A673 (cell line): ENCODE measurements around the gene PARVA. TPM values are rescaled to one million over a fixed set of nuclear protein-coding genes. Genes with fewer than 3 reads are reported as not detected.

Source experiments
- BruUV-seq: library from RNA; stranded (reverse); fragments of 400-500 nt; replicated peaks from 2 replicates; lab custom pipeline; 2021; lab: Mats Ljungman, UMichigan
- CTCF ChIA-PET: fragments of 300-600 bp; sonication (Branson Sonifier 250); formaldehyde crosslinking; loops from one replicate; lab custom pipeline; 2022; ENCODE audit warnings: antibody characterized with exemption; lab: Charles Lee
- POLR2A ChIA-PET: fragments of 300-600 bp; sonication (Branson Sonifier 250); formaldehyde crosslinking; loops from one replicate; lab custom pipeline; 2022; ENCODE audit warnings: antibody characterized with exemption; ENCODE audit not compliant: low non-redundant PET; lab: Charles Lee
- DNase-seq: peaks from one replicate; pipeline ENCODE4 v3.0.0-alpha.2; 2015; ENCODE audit warnings: low spot score
- H3K27ac ChIP-seq: fragments of 200-600 bp; sonication (generic); 2 replicates; pipeline ENCODE4 v1.5.1; 2016; ENCODE audit warnings: mixed run types, low read depth, mild to moderate bottlenecking, mixed read lengths, antibody characterized with exemption, low read length; ENCODE audit not compliant: poor library complexity, severe bottlenecking
- H3K27me3 ChIP-seq: fragments of 200-600 bp; sonication (generic); replicated peaks from 2 replicates; pipeline ENCODE4 v1.6.1; 2017; ENCODE audit warnings: mixed run types, low read depth, mild to moderate bottlenecking, mixed read lengths, antibody characterized with exemption, low read length; ENCODE audit not compliant: insufficient read depth, poor library complexity
- H3K36me3 ChIP-seq: fragments of 200-600 bp; sonication (generic); 2 replicates; pipeline ENCODE4 v1.6.1; 2016; ENCODE audit warnings: mixed run types, mild to moderate bottlenecking, mixed read lengths, antibody characterized with exemption, low read length; ENCODE audit not compliant: insufficient read depth, poor library complexity, severe bottlenecking
- H3K4me1 ChIP-seq: fragments of 200-600 bp; sonication (generic); 2 replicates; pipeline ENCODE4 v1.6.1; 2017; ENCODE audit warnings: mixed run types, mild to moderate bottlenecking, mixed read lengths, antibody characterized with exemption, low read length; ENCODE audit not compliant: insufficient read depth, poor library complexity, severe bottlenecking
- H3K4me3 ChIP-seq: fragments of 200-600 bp; sonication (generic); 2 replicates; pipeline ENCODE4 v1.5.1; 2016; ENCODE audit warnings: low read depth, mixed run types, mild to moderate bottlenecking, mixed read lengths, low read length; ENCODE audit not compliant: poor library complexity, severe bottlenecking
- H3K9me3 ChIP-seq: fragments of 200-600 bp; sonication (generic); 2 replicates; pipeline ENCODE4 v1.6.1; 2016; ENCODE audit warnings: mixed run types, low read depth, mild to moderate bottlenecking, mixed read lengths, antibody characterized with exemption, low read length; ENCODE audit not compliant: poor library complexity, severe bottlenecking
- CTCF ChIP-seq: fragments of 300-800, 200-600 bp; sonication (generic); conservative IDR thresholded peaks from 2 replicates; pipeline ENCODE4 v1.5.1; 2017; ENCODE audit warnings: low read depth, mild to moderate bottlenecking, antibody characterized with exemption, low read length, moderate library complexity, mixed read lengths
- EZH2 ChIP-seq: fragments of 200-600 bp; sonication (generic); IDR thresholded peaks from 2 replicates; pipeline ENCODE4 v1.6.1; 2017; ENCODE audit warnings: borderline replicate concordance, low read depth, mild to moderate bottlenecking, mixed read lengths, antibody characterized with exemption, low read length; ENCODE audit not compliant: poor library complexity, severe bottlenecking
- intact Hi-C: fragments of 100-400 bp; cut with micrococcal nuclease; formaldehyde crosslinking; loops from one replicate; pipeline ENCODE4 v1.10.0; 2022; ENCODE audit not compliant: unreplicated experiment
- total RNA-seq: library from RNA; stranded (reverse); gene quantifications from 2 replicates; pipeline ENCODE4 v1.2.3, GENCODE V29; 2021

PARVA gene
- total RNA-seq, 1 experiment from 2014 or later, result 15.2 TPM

- H3K27me3 ChIP-seq, result no peaks in the 10 kb centered on the region
- H3K4me1 ChIP-seq, result no peaks in the 10 kb centered on the region
- no peak for DNase-seq
- ChIA-PET POLR2A (no interaction called here), CTCF (interaction anchor here (0.6 kb wide), 1 partner anchor 451 kb away, joined by 3 read pairs; no protein-coding TSS in a partner anchor)
- H3K4me3 ChIP-seq, result no peak overlapping the region
- no peaks in the 10 kb centered on the region for H3K9me3 ChIP-seq
- no peaks in the 10 kb centered on the region for H3K36me3 ChIP-seq
- intact Hi-C loops, result no loop called here
- no TSS peak for BruUV-seq
- H3K27ac ChIP-seq, result no peak overlapping the region
- no peak for TF ChIP-seq CTCF
- TF ChIP-seq EZH2, result no peak
These were observed 96.0 kb downstream of the PARVA start for GRCh38 chr11:12473381-12473780.

- ChIA-PET POLR2A (no interaction called here), CTCF (no interaction called here)
- H3K9me3 ChIP-seq, result no peaks in the 10 kb centered on the region
- no peaks in the 10 kb centered on the region for H3K27me3 ChIP-seq
- TF ChIP-seq EZH2 (no peak), CTCF (no peak)
- BruUV-seq, result no TSS peak
- H3K36me3 ChIP-seq, result no peaks in the 10 kb centered on the region
- no peak overlapping the region for H3K27ac ChIP-seq
- H3K4me1 ChIP-seq, result no peaks in the 10 kb centered on the region
- DNase-seq, result no peak
- H3K4me3 ChIP-seq, result no peak overlapping the region
- intact Hi-C loops, result no loop called here
These were observed 97.5 kb downstream of the PARVA start for GRCh38 chr11:12474871-12475270.

GRCh38 chr11:12478743-12479142 is 101.4 kb downstream of the PARVA start:
- POLR2A ChIA-PET, result no interaction called here
- Histone ChIP-seq H3K27me3 (no peaks in the 10 kb centered on the region), H3K27ac (no peak overlapping the region), H3K9me3 (no peaks in the 10 kb centered on the region), H3K4me1 (no peaks in the 10 kb centered on the region), H3K4me3 (no peak overlapping the region), H3K36me3 (no peaks in the 10 kb centered on the region)
- DNase-seq, result no peak
- TF ChIP-seq CTCF (no peak), EZH2 (no peak)
- intact Hi-C loops, result no loop called here
- CTCF ChIA-PET, result interaction anchor here (0.6 kb wide), 1 partner anchor 450 kb away, joined by 3 read pairs; no protein-coding TSS in a partner anchor
- BruUV-seq, result no TSS peak
